Measurements from ENCODE around the gene RRM1. TPM values are rescaled to one million over a fixed set of nuclear protein-coding genes. Genes with fewer than 3 reads are reported as not detected.
"Not testable (repeated sequence)": the region's sequence is repeated elsewhere in the genome, so short reads cannot be mapped to it uniquely, and the experiment has no call there.

The RRM1 gene
- total and polyA plus RNA-seq, 9 donors = 14.1 to 50.0 (median 24.7) TPM

GRCh38 chr11:4050138-4050537 lies 44.5 kb upstream of the RRM1 start:
- DNase-seq = no peak
- WGBS, 3 donors = 97 to 100% (median 100%) methylated on average over 1 of the region's 1 CpG
- TF ChIP-seq POLR2A (IDR thresholded peaks at IDR 0.05) (no peak), EP300 (IDR thresholded peaks at IDR 0.05) (no peak)
- TF ChIP-seq, protein P1, sequence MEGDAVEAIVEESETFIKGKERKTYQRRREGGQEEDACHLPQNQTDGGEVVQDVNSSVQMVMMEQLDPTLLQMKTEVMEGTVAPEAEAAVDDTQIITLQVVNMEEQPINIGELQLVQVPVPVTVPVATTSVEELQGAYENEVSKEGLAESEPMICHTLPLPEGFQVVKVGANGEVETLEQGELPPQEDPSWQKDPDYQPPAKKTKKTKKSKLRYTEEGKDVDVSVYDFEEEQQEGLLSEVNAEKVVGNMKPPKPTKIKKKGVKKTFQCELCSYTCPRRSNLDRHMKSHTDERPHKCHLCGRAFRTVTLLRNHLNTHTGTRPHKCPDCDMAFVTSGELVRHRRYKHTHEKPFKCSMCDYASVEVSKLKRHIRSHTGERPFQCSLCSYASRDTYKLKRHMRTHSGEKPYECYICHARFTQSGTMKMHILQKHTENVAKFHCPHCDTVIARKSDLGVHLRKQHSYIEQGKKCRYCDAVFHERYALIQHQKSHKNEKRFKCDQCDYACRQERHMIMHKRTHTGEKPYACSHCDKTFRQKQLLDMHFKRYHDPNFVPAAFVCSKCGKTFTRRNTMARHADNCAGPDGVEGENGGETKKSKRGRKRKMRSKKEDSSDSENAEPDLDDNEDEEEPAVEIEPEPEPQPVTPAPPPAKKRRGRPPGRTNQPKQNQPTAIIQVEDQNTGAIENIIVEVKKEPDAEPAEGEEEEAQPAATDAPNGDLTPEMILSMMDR (IDR thresholded peaks at IDR 0.05) = no peak
- Histone ChIP-seq H3K4me3 (no peak overlapping the region), H3K27me3 (no peaks in the 10 kb centered on the region), H3K36me3 (no peaks in the 10 kb centered on the region), H3K9me3 (no peaks in the 10 kb centered on the region), H3K4me1 (ENCODE audit: insufficient read depth) (peaks cover 2% of the 10 kb centered on the region), H3K27ac (no peak overlapping the region)
- intact Hi-C loops (cut with DNase I) = no loop called here

DNA sequence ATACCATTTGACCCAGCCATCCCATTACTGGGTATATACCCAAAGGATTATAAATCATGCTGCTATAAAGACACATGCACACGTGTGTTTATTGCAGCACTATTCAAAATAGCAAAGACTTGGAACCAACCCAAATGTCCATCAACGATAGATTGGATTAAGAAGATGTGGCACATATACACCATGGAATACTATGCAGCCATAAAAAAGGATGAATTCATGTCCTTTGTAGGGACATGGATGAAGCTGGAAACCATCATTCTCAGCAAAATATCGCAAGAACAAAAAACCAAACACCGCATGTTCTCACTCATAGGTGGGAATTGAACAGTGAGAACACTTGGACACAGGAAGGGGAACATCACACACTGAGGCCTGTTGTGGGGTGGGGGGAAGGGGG lies 41.4 kb upstream of the RRM1 start:
- H3K27me3 ChIP-seq; H3K4me3 ChIP-seq; DNase-seq; intact Hi-C loops (cut with DNase I); H3K4me1 ChIP-seq (ENCODE audit: insufficient read depth); H3K36me3 ChIP-seq; H3K9me3 ChIP-seq; H3K27ac ChIP-seq: not testable (repeated sequence)
- 80 to 99% (median 94%) methylated on average over 4 of the region's 4 CpGs for WGBS, 3 donors

GRCh38 chr11:4054643-4055042 lies 40.0 kb upstream of the RRM1 start:
- TF ChIP-seq, protein P1 (IDR thresholded peaks at IDR 0.05) = no peak
- no peak for TF ChIP-seq EP300 (IDR thresholded peaks at IDR 0.05)
- TF ChIP-seq POLR2A (IDR thresholded peaks at IDR 0.05) = no peak
- intact Hi-C loops (cut with DNase I) = no loop called here
- Histone ChIP-seq H3K36me3 (no peaks in the 10 kb centered on the region), H3K4me3 (no peak overlapping the region), H3K9me3 (no peaks in the 10 kb centered on the region), H3K4me1 (ENCODE audit: insufficient read depth) (peaks cover 2% of the 10 kb centered on the region), H3K27me3 (no peaks in the 10 kb centered on the region), H3K27ac (no peak overlapping the region)
- DNase-seq = no peak
- 82 to 93% (median 89%) methylated on average over 1 of the region's 1 CpG for WGBS, 3 donors

GRCh38 chr11:4059424-4059823 lies 35.2 kb upstream of the RRM1 start:
- no peaks in the 10 kb centered on the region for H3K36me3 ChIP-seq
- H3K27ac ChIP-seq = no peak overlapping the region
- no peak overlapping the region for H3K4me3 ChIP-seq
- no peaks in the 10 kb centered on the region for H3K9me3 ChIP-seq
- no peaks in the 10 kb centered on the region for H3K27me3 ChIP-seq
- WGBS, 3 donors = 92 to 100% (median 97%) methylated on average over 1 of the region's 1 CpG
- no peak for DNase-seq
- peaks cover 2% of the 10 kb centered on the region for H3K4me1 ChIP-seq (ENCODE audit: insufficient read depth)
- intact Hi-C loops (cut with DNase I) = no loop called here
- no peak for TF ChIP-seq POLR2A (IDR thresholded peaks at IDR 0.05)
- TF ChIP-seq, protein P1 (IDR thresholded peaks at IDR 0.05) = no peak
- no peak for TF ChIP-seq EP300 (IDR thresholded peaks at IDR 0.05)

- Histone ChIP-seq H3K27ac (no peak overlapping the region), H3K4me3 (no peak overlapping the region), H3K36me3 (no peaks in the 10 kb centered on the region), H3K4me1 (ENCODE audit: insufficient read depth) (peaks cover 4% of the 10 kb centered on the region), H3K9me3 (no peaks in the 10 kb centered on the region), H3K27me3 (no peaks in the 10 kb centered on the region)
- no peak for DNase-seq
- TF ChIP-seq EP300 (IDR thresholded peaks at IDR 0.05) = no peak
- TF ChIP-seq POLR2A (IDR thresholded peaks at IDR 0.05) = no peak
- TF ChIP-seq, protein P1 (IDR thresholded peaks at IDR 0.05) = no peak
- WGBS, 3 donors = 69 to 72% (median 72%) methylated on average over 4 of the region's 4 CpGs
- intact Hi-C loops (cut with DNase I) = no loop called here
These were observed 34.2 kb upstream of the RRM1 start for GRCh38 chr11:4060182-4060923.

Measured in ovary (tissue), 9 donors.